Coronary artery (tissue), 2 donors: Measurements from ENCODE around the gene LMBR1.

Experiments used
- DNase-seq: peaks from one replicate; pipeline ENCODE4 v3.0.0-alpha.2; 2017; ENCODE audit warnings: low spot score
- H3K27ac ChIP-seq, 2 donors: fragments of 200-600 bp; sonication (generic); one replicate each; pipeline ENCODE4 v1.5.1; 2016 to 2019
- H3K4me3 ChIP-seq: fragments of 200-600 bp; sonication (generic); 2 replicates; pipeline ENCODE4 v1.5.1; 2016; ENCODE audit warnings: mild to moderate bottlenecking, moderate library complexity
- CTCF ChIP-seq: fragments of 200-600 bp; sonication (generic); IDR thresholded peaks from one replicate; pipeline ENCODE4 v1.5.1; 2019; ENCODE audit warnings: antibody characterized with exemption

LMBR1 gene

GRCh38 chr7:156778201-156778600 is 114.8 kb downstream of the LMBR1 start:
- DNase-seq: no peak
- no peak overlapping the region for H3K4me3 ChIP-seq
- no peak for TF ChIP-seq CTCF
- H3K27ac ChIP-seq: no peak overlapping the region

- H3K27ac ChIP-seq: no peak overlapping the region
- no peak for DNase-seq
- no peak overlapping the region for H3K4me3 ChIP-seq
- no peak for TF ChIP-seq CTCF
These were observed 115.5 kb downstream of the LMBR1 start for GRCh38 chr7:156777364-156778069.

GRCh38 chr7:156776527-156776926 is 116.5 kb downstream of the LMBR1 start:
- Histone ChIP-seq H3K27ac (no peak overlapping the region), H3K4me3 (no peak overlapping the region)
- no peak for DNase-seq
- no peak for TF ChIP-seq CTCF

- H3K27ac ChIP-seq: no peak overlapping the region
- TF ChIP-seq CTCF: no peak
- H3K4me3 ChIP-seq: no peak overlapping the region
- no peak for DNase-seq
These were observed 119.0 kb downstream of the LMBR1 start for GRCh38 chr7:156773966-156774365.

- H3K27ac ChIP-seq: no peak overlapping the region
These were observed 120.3 kb downstream of the LMBR1 start for GRCh38 chr7:156772725-156773124.

GRCh38 chr7:156768698-156769472 is 124.1 kb downstream of the LMBR1 start:
- no peak overlapping the region for H3K27ac ChIP-seq
- no peak overlapping the region for H3K4me3 ChIP-seq
- TF ChIP-seq CTCF: no peak
- DNase-seq: no peak

More at GRCh38 chr7:156772725-156773124, 120.3 kb downstream of the LMBR1 start:
- H3K4me3 ChIP-seq: no peak overlapping the region
- TF ChIP-seq CTCF: no peak
- DNase-seq: no peak

- Histone ChIP-seq H3K27ac (no peak overlapping the region), H3K4me3 (no peak overlapping the region)
- TF ChIP-seq CTCF: no peak
- no peak for DNase-seq
These were observed 126.3 kb downstream of the LMBR1 start for GRCh38 chr7:156766666-156767065.
